GM23338 (cell line): ENCODE measurements around the gene WDR45B. TPM values are rescaled to one million over a fixed set of nuclear protein-coding genes. Genes with fewer than 3 reads are reported as not detected.

ENCODE experiments used
- ATAC-seq: fragments of 200-7000 bp; cut with Tn5 transposase; 3 replicates; pipeline ENCODE4 v1.9.1; 2020
- DNase-seq: peaks from one replicate; pipeline ENCODE4 v3.0.0-alpha.2; 2015; ENCODE audit warnings: low spot score
- H2AFZ ChIP-seq: fragments of 200-600 bp; sonication (generic); 2 replicates; pipeline ENCODE4 v1.8.0; 2016; ENCODE audit warnings: antibody characterized with exemption, mild to moderate bottlenecking, moderate library complexity
- H3F3A ChIP-seq: fragments of 200-600 bp; sonication (generic); replicated peaks from 2 replicates; pipeline ENCODE4 v1.8.0; 2017; ENCODE audit warnings: antibody characterized with exemption, mixed run types, low read depth
- H3K27ac ChIP-seq: fragments of 200-600 bp; sonication (generic); 2 replicates; pipeline ENCODE4 v1.6.1; 2016; ENCODE audit warnings: low read depth
- H3K27me3 ChIP-seq: fragments of 200-600 bp; sonication (generic); 2 replicates; pipeline ENCODE4 v1.8.0; 2016; ENCODE audit warnings: mild to moderate bottlenecking, mixed run types, moderate library complexity; ENCODE audit not compliant: insufficient read depth
- H3K36me3 ChIP-seq: fragments of 200-600 bp; sonication (generic); 2 replicates; pipeline ENCODE4 v1.8.0; 2016; ENCODE audit warnings: mild to moderate bottlenecking; ENCODE audit not compliant: insufficient read depth
- H3K4me1 ChIP-seq: fragments of 200-600 bp; sonication (generic); 2 replicates; pipeline ENCODE4 v1.8.0; 2016; ENCODE audit warnings: mild to moderate bottlenecking, moderate library complexity; ENCODE audit not compliant: insufficient read depth
- H3K4me2 ChIP-seq: fragments of 200-600 bp; sonication (generic); 2 replicates; pipeline ENCODE4 v1.7.1; 2017; ENCODE audit warnings: mixed run types
- H3K4me3 ChIP-seq: fragments of 200-600 bp; sonication (generic); 2 replicates; pipeline ENCODE4 v1.6.1; 2016; ENCODE audit warnings: mixed run types
- H3K79me2 ChIP-seq: fragments of 200-600 bp; sonication (generic); replicated peaks from 2 replicates; pipeline ENCODE4 v1.8.0; 2017; ENCODE audit warnings: mild to moderate bottlenecking; ENCODE audit not compliant: insufficient read depth
- H3K9me2 ChIP-seq: fragments of 200-600 bp; sonication (generic); 2 replicates; pipeline ENCODE4 v1.8.0; 2017; ENCODE audit not compliant: insufficient read depth
- H4K20me1 ChIP-seq: fragments of 200-600 bp; sonication (generic); replicated peaks from 2 replicates; pipeline ENCODE4 v1.8.0; 2017; ENCODE audit warnings: mild to moderate bottlenecking; ENCODE audit not compliant: insufficient read depth
- H3K27ac Mint-ChIP-seq: 2 replicates; pipeline ENCODE4 v1.8.0; 2020; ENCODE audit warnings: inconsistent platforms, mild to moderate bottlenecking, moderate library complexity, mixed read lengths
- H3K27me3 Mint-ChIP-seq: 3 replicates; pipeline ENCODE4 v1.8.0; 2022; ENCODE audit warnings: low read depth, mild to moderate bottlenecking, moderate library complexity, mixed read lengths, inconsistent platforms; ENCODE audit not compliant: insufficient read depth, poor library complexity
- H3K36me3 Mint-ChIP-seq: 3 replicates; pipeline ENCODE4 v1.8.0; 2021; ENCODE audit warnings: low read depth, mild to moderate bottlenecking, inconsistent platforms, moderate library complexity, mixed read lengths
- H3K4me1 Mint-ChIP-seq: 3 replicates; pipeline ENCODE4 v1.8.0; 2020; ENCODE audit warnings: mild to moderate bottlenecking, inconsistent platforms, mixed read lengths
- H3K4me3 Mint-ChIP-seq: 3 replicates; pipeline ENCODE4 v1.8.0; 2021; ENCODE audit warnings: moderate library complexity, mild to moderate bottlenecking, inconsistent platforms, mixed read lengths
- H3K9me3 Mint-ChIP-seq: 3 replicates; pipeline ENCODE4 v1.8.0; 2020; ENCODE audit warnings: moderate library complexity, mild to moderate bottlenecking, inconsistent platforms, mixed read lengths
- CREB1 ChIP-seq: fragments of 250-450 bp; sonication (Bioruptor Pico); IDR thresholded peaks from 2 replicates; pipeline ENCODE4 v1.5.0; 2020; ENCODE audit warnings: low read depth, mild to moderate bottlenecking, moderate library complexity
- CTCF ChIP-seq, 2 experiments: fragments of 200-600 bp in 1 of 2; sonication (generic) in 1 of 2; conservative IDR thresholded peaks; 2 replicates each; pipeline versions ENCODE4 v1.5.1 to v1.6.1; 2016 to 2017; ENCODE audit warnings: antibody characterized with exemption in 2 of 2, low read depth in 2 of 2, mild to moderate bottlenecking in 2 of 2, moderate library complexity in 1 of 2
- ETS1 ChIP-seq: IDR thresholded peaks from 2 replicates; pipeline ENCODE4 v1.6.1; 2016; ENCODE audit warnings: antibody characterized with exemption
- EZH2 ChIP-seq: fragments of 200-600 bp; sonication (generic); IDR thresholded peaks from one replicate; pipeline ENCODE4 v1.8.0; 2017; ENCODE audit warnings: antibody characterized with exemption, mild to moderate bottlenecking, low read depth; ENCODE audit not compliant: unreplicated experiment
- EZH2phosphoT487 ChIP-seq: fragments of 200-600 bp; sonication (generic); IDR thresholded peaks from one replicate; pipeline ENCODE4 v1.8.1; 2018; ENCODE audit warnings: antibody characterized with exemption; ENCODE audit not compliant: unreplicated experiment
- JUNB ChIP-seq: IDR thresholded peaks from one replicate; pipeline ENCODE4 v1.6.1; 2016; ENCODE audit warnings: antibody characterized with exemption; ENCODE audit not compliant: unreplicated experiment
- NANOG ChIP-seq: IDR thresholded peaks from 2 replicates; pipeline ENCODE4 v1.6.1; 2016; ENCODE audit warnings: antibody characterized with exemption, borderline replicate concordance
- POLR2AphosphoS5 ChIP-seq: IDR thresholded peaks from 2 replicates; pipeline ENCODE4 v1.6.1; 2016; ENCODE audit warnings: antibody characterized with exemption, low read depth
- REST ChIP-seq: IDR thresholded peaks from one replicate; pipeline ENCODE4 v1.6.1; 2018; ENCODE audit warnings: antibody characterized with exemption; ENCODE audit not compliant: unreplicated experiment
- STAT1 ChIP-seq: IDR thresholded peaks from one replicate; pipeline ENCODE4 v1.6.1; 2016; ENCODE audit warnings: antibody characterized with exemption; ENCODE audit not compliant: unreplicated experiment
- ZNF114 ChIP-seq: fragments of 250-450 bp; sonication (Bioruptor Pico); IDR thresholded peaks from 2 replicates; pipeline ENCODE4 v1.5.0; 2020; ENCODE audit warnings: mild to moderate bottlenecking, moderate library complexity
- ZNF331 ChIP-seq: fragments of 250-450 bp; sonication (Bioruptor Pico); IDR thresholded peaks from 2 replicates; pipeline ENCODE4 v1.5.0; 2020; ENCODE audit warnings: low read depth, mild to moderate bottlenecking, moderate library complexity
- ZNF462 ChIP-seq: fragments of 250-450 bp; sonication (Bioruptor Pico); IDR thresholded peaks from 2 replicates; pipeline ENCODE4 v1.5.0; 2020; ENCODE audit warnings: mild to moderate bottlenecking, moderate library complexity
- polyA plus RNA-seq: library from polyadenylated mRNA; unstranded; fragments of >200 nt; fragmentation: Nextera tagmentation; extraction: Ambion mirVana; gene quantifications from 2 replicates; pipeline ENCODE4 v1.2.1, GENCODE V29; 2016
- total RNA-seq: library from RNA; depleted of rRNA; stranded (reverse); fragments of >200 nt; shearing (Covaris generic); gene quantifications from 2 replicates; pipeline ENCODE4 v1.2.3, GENCODE V29; 2014

The WDR45B gene
- total and polyA plus RNA-seq, 2 experiments from 2014 or later = 69.4 to 96.4 TPM

- no peaks in the 10 kb centered on the region for H4K20me1 ChIP-seq
- H3K4me3 Mint-ChIP-seq = no peak overlapping the region
- H3K4me1 ChIP-seq = no peaks in the 10 kb centered on the region
- peaks cover 11% of the 10 kb centered on the region for H3K27me3 Mint-ChIP-seq
- H3K36me3 Mint-ChIP-seq = no peaks in the 10 kb centered on the region; the same call in 2 of the 3 replicates
- H3F3A ChIP-seq = no peaks in the 10 kb centered on the region
- H3K9me3 Mint-ChIP-seq = peaks cover 5% of the 10 kb centered on the region; the same call in 1 of the 3 replicates
- DNase-seq (no peak), ATAC-seq (no peak)
- H3K27ac ChIP-seq = 0 out of 2 replicates have a peak overlapping the region, but pooled peaks have one; percentile 19
- no peak overlapping the region for H3K4me2 ChIP-seq
- no peak for TF ChIP-seq CREB1 (CRISPR knock-in tag)
- no peak for TF ChIP-seq CTCF (conservative IDR thresholded peaks at IDR 0.05; ENCODE audit: low read depth in 2 of 2)
- TF ChIP-seq EZH2 = no peak
- no peak for TF ChIP-seq ETS1
- no peak for TF ChIP-seq REST
- no peak for TF ChIP-seq ZNF114
- no peak for TF ChIP-seq NANOG
- no peak for TF ChIP-seq JUNB
- TF ChIP-seq EZH2phosphoT487 = no peak
- no peak for TF ChIP-seq ZNF331 (CRISPR knock-in tag)
- TF ChIP-seq STAT1 = no peak
- TF ChIP-seq POLR2AphosphoS5 = no peak
- TF ChIP-seq ZNF462 (CRISPR knock-in tag) = no peak
- H3K36me3 ChIP-seq = no peaks in the 10 kb centered on the region
- no peaks in the 10 kb centered on the region for H3K27me3 ChIP-seq
- no peaks in the 10 kb centered on the region for H3K9me2 ChIP-seq
- H2AFZ ChIP-seq = no peak overlapping the region
- H3K4me3 ChIP-seq = no peak overlapping the region
- H3K27ac Mint-ChIP-seq = no peak overlapping the region
- H3K4me1 Mint-ChIP-seq = no peaks in the 10 kb centered on the region
- H3K79me2 ChIP-seq = no peaks in the 10 kb centered on the region
Measured at GRCh38 chr17:82656266-82656665, 8.0 kb upstream of the WDR45B start.
